Measurements from ENCODE around the gene CHRNB2.

The CHRNB2 gene

GRCh38 chr1:154614901-154615300, 47.3 kb downstream of the CHRNB2 start:
- DNase-seq = no peak

GRCh38 chr1:154615411-154615810, 47.8 kb downstream of the CHRNB2 start:
- no peak for DNase-seq

- DNase-seq = no peak
These were observed 49.2 kb downstream of the CHRNB2 start for GRCh38 chr1:154616659-154617345.

- no peak for DNase-seq
These were observed 51.8 kb downstream of the CHRNB2 start for GRCh38 chr1:154619181-154619948.

GRCh38 chr1:154620751-154621150, 53.2 kb downstream of the CHRNB2 start:
- DNase-seq = no peak

GRCh38 chr1:154621875-154622274, 54.3 kb downstream of the CHRNB2 start:
- DNase-seq = no peak

- DNase-seq = no peak
These were observed 55.0 kb downstream of the CHRNB2 start for GRCh38 chr1:154622503-154623039.

GRCh38 chr1:154623358-154623757, 55.8 kb downstream of the CHRNB2 start:
- DNase-seq = no peak

GRCh38 chr1:154624746-154625643, 57.4 kb downstream of the CHRNB2 start:
- DNase-seq = no peak

GRCh38 chr1:154626456-154627256, 59.1 kb downstream of the CHRNB2 start:
- no peak for DNase-seq

- DNase-seq = peak; percentile 74
These were observed 59.9 kb downstream of the CHRNB2 start for GRCh38 chr1:154627257-154628120.

- no peak for DNase-seq
These were observed 60.5 kb downstream of the CHRNB2 start for GRCh38 chr1:154628121-154628405.

- no peak for DNase-seq
These were observed 61.6 kb downstream of the CHRNB2 start for GRCh38 chr1:154629061-154629674.

All from DMS 273 treated with DMSO at 0.1 percent for 48 hours (cell line).